Fibroblast of villous mesenchyme (primary cell): ENCODE measurements around the gene SMOC1. TPM values are rescaled to one million over a fixed set of nuclear protein-coding genes. Genes with fewer than 3 reads are reported as not detected.

Source experiments
- DNase-seq: peaks from one replicate; pipeline ENCODE4 v3.0.0-alpha.2; 2010; ENCODE audit warnings: low read depth
- H3K4me3 ChIP-seq: 2 replicates; pipeline ENCODE4 v1.5.1; 2011; ENCODE audit warnings: low read depth, mild to moderate bottlenecking, low read length
- total RNA-seq: library from RNA; depleted of rRNA; stranded (reverse); fragments of >200 nt; gene quantifications from 2 replicates; pipeline ENCODE4 v1.2.3, GENCODE V29; 2012
- TF ChIP-seq, protein P1 (sequence below): IDR thresholded peaks from 2 replicates; pipeline ENCODE4 v1.5.1; 2012; ENCODE audit warnings: low read depth, mild to moderate bottlenecking, low read length; ENCODE audit not compliant: insufficient read depth

The SMOC1 gene
- total RNA-seq, 1 donor, result not detected

GRCh38 chr14:69933623-69934275 lies 54.5 kb downstream of the SMOC1 start:
- H3K4me3 ChIP-seq, result no peak overlapping the region
- TF ChIP-seq, protein P1, sequence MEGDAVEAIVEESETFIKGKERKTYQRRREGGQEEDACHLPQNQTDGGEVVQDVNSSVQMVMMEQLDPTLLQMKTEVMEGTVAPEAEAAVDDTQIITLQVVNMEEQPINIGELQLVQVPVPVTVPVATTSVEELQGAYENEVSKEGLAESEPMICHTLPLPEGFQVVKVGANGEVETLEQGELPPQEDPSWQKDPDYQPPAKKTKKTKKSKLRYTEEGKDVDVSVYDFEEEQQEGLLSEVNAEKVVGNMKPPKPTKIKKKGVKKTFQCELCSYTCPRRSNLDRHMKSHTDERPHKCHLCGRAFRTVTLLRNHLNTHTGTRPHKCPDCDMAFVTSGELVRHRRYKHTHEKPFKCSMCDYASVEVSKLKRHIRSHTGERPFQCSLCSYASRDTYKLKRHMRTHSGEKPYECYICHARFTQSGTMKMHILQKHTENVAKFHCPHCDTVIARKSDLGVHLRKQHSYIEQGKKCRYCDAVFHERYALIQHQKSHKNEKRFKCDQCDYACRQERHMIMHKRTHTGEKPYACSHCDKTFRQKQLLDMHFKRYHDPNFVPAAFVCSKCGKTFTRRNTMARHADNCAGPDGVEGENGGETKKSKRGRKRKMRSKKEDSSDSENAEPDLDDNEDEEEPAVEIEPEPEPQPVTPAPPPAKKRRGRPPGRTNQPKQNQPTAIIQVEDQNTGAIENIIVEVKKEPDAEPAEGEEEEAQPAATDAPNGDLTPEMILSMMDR, result no peak
- DNase-seq, result no peak

DNA sequence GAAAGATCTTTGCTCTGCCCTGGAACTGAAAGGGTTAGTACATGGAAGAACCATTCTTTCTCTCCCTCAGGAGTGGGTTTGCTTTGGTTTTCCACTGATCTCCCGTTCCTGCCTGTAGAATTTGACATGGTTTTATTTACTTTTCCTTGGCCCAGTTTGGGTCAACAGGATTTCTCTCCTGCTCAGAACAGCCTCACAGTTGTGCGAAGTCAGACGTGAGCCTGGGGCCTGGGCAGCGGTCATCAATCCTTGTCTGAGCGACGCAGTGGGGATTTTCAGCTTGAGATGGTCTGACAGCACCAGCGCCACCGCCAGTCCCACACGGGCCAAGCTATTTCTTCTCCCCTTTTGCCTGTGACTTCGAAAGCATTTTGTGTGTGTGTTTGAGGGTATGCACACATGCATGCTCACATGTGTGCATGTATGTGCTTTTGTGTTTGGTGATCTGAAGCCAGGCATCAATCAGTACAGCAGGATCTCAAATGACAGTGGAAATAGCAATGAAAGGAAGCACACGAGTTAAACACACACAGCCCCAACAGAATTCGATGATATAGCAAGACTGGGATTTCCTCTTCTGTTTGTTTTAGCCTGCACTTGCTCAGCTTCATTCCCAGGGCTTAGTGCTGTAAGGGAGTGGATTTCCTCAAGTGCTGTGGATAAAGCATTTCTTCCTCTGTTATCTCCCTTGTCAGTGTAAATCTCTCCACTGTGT lies 58.3 kb downstream of the SMOC1 start:
- TF ChIP-seq, protein P1, result no peak
- DNase-seq, result no peak
- H3K4me3 ChIP-seq, result no peak overlapping the region

GRCh38 chr14:69938751-69939150 lies 59.5 kb downstream of the SMOC1 start:
- H3K4me3 ChIP-seq, result no peak overlapping the region
- TF ChIP-seq, protein P1, result no peak
- no peak for DNase-seq

DNA sequence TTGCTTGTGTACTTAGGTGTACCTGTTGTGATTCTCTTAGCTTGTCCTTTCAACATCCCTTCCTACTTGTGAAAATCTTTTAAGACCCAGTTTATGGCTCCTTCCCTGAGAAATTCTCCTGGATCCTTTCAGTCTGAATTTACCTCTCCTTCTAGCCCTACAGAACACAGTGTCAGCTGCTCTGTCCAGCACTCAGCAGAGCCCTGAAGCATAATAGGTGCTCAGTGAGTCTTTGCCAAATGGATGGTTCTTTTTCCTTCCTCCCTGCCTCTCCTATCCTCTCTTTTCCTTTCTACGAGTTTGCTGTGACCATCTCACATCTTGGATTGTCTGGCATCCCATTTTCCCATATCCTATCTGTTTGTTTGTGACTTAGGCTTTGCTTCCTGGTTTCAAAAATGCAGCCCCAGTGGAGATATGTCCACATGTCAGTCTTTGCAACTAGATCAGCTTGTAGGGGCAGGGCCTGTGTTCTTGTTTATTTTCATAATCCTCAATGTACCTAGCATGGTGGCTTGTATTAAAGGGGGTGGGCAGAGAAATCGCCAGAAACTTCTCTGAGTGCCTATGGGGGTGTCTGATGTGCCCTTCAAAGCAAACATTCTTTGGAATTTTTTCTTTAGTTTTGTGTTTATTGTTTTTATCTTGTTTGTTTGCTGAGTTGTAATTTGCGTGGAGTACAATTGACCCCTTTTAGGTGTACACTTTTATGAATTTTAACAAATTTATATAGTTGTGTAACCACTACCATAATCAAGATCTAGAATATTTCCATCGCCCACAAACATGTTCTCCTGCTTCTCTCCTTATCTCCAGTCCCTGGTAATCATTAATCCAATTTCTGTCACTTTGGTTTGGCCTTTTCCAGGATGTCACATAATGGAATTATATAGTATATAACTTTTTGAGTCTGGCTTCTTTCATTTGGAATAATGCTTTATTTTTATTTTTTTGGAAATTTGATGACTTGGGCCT lies 62.8 kb downstream of the SMOC1 start:
- TF ChIP-seq, protein P1, result no peak
- H3K4me3 ChIP-seq, result no peak overlapping the region
- no peak for DNase-seq

- no peak overlapping the region for H3K4me3 ChIP-seq
- no peak for DNase-seq
- TF ChIP-seq, protein P1, result no peak
These were observed 64.0 kb downstream of the SMOC1 start for GRCh38 chr14:69943084-69943780.

- DNase-seq, result no peak
- TF ChIP-seq, protein P1, result no peak
- H3K4me3 ChIP-seq, result no peak overlapping the region
These were observed 66.1 kb downstream of the SMOC1 start for GRCh38 chr14:69945347-69945746.
